ENCODE data around the gene MUC2.

GRCh38 chr11:1078191-1078601 is 3.5 kb downstream of the MUC2 start:
- TF ChIP-seq CTCF (conservative IDR thresholded peaks at IDR 0.05) (no peak), EZH2 (IDR thresholded peaks at IDR 0.05; ENCODE audit: low read depth) (no peak)

Data from PC-9 (cell line).